GM18520 (cell line): ENCODE results near the gene FAM163B.

Source experiments
- ATAC-seq: cut with Tn5 transposase; IDR thresholded peaks from one replicate; pipeline ENCODE4 v1.9.1; 2021; ENCODE audit not compliant: unreplicated experiment

FAM163B gene

GRCh38 chr9:133552236-133552635 is 57.0 kb downstream of the FAM163B start:
- no peak for ATAC-seq

- ATAC-seq, result no peak
Observed at GRCh38 chr9:133551446-133551845, 57.7 kb downstream of the FAM163B start.

DNA sequence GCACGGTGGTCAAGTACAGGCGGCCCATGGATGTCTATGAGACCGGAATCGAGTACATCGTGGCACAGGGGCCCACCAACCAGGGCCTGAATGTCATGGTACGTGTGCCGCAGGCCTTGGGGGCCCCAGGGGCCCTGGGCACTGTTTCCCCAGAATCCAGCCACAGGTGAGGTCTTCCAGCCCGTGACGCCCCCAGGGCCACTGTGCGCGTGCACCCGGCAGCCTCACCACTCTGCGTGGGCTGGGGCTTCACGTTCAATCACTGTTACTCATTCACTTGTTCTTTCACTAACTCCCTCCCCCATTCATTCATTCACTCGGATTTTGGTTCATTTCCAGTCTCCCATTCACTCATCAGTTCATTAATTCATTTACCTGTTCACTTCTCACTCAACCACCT is 62.1 kb downstream of the FAM163B start:
- ATAC-seq, result no peak

GRCh38 chr9:133546287-133546680 is 62.9 kb downstream of the FAM163B start:
- ATAC-seq, result no peak

DNA sequence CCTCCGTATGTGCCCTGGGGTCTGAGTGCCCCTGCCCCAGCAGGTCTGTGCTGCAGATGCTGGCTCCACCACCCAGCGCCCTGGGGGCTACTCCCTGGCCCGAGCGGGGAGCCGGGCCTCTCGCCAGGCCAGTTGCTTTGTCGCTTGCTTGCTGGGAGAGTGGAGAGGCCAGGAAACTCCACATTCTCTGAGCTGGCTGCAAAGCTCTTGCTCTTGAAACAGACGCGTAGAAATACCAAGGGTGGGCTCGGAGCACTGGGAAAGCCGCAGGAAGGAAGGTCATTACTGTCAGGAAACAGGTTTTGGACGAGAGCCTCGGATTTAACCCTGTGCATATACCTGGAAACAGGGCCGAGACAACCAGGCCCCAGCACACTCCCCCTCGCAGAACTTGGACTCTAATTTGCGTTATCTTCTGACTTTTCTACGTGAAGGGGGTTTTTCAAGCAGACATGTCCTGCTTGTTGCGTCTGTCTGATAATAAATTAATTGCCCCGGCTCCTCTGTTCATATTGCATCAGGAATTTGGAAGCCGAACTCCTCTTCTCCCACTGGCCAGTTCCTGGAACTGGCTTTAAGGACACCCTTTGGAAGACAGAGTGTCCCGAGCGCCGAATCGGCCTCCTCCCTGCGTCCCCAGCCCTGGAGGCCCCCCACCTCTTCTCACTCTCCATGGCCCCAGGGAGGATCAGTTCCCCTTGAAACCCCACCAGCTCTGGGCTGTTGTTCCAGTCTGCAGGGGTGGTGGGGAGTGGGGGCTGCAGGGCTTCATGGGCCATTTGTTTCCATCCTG is 63.5 kb downstream of the FAM163B start:
- ATAC-seq, result no peak

- no peak for ATAC-seq
Observed at GRCh38 chr9:133543772-133544467, 65.3 kb downstream of the FAM163B start.

DNA sequence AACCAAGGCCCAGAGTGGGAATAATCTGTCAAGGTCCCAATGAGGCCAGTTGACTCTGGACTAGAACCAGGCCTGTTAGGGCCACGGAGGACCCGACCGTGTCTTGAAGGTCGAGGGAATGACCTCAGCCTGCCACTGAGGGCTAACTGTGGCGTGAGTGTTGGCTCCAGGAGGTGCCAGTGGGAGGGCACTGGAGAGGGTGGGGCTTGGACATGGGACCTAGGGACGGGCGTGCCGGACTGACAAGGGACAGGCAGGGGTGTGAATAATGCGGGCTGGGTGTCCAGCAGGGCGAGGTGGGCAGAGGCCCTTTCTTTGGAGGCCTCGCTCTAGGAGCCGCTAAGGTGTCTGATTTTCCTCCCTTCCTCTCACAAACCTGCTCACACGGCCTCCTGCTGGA is 67.2 kb downstream of the FAM163B start:
- no peak for ATAC-seq

- ATAC-seq, result no peak
Observed at GRCh38 chr9:133540698-133541025, 68.5 kb downstream of the FAM163B start.

DNA sequence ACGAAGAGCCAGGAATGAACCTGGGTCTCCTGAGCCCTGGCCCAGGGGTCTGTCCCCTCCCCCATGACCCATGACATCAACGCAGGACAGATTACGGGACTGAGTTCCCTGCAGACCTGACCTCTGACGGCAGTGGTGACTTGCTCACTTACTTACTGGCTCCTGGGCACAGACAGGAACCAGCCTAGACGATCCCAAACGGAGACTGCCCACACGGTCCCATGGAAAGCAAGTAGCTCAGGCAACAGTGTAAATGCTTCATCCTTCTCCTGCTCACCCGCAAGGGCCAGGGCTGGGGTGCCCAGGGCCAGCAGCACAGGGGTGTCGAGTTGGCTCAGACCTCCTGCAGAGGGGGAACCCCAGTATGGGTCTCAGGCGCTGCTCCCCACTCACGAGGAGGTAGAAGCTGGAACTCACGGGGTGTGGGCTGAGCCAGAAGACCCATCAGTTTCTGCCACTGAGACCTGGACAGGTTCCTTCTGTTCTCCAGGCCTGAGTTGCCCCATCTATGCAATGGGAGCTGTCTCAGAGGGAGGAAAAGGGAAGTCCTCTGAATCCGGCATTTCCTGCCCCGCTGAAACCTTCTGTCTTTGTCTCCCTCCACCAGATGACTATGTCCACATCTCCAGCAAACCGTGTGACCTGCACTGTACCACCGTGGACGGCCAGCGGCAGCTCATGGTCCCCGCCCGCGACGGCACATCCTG is 69.0 kb downstream of the FAM163B start:
- ATAC-seq, result no peak

DNA sequence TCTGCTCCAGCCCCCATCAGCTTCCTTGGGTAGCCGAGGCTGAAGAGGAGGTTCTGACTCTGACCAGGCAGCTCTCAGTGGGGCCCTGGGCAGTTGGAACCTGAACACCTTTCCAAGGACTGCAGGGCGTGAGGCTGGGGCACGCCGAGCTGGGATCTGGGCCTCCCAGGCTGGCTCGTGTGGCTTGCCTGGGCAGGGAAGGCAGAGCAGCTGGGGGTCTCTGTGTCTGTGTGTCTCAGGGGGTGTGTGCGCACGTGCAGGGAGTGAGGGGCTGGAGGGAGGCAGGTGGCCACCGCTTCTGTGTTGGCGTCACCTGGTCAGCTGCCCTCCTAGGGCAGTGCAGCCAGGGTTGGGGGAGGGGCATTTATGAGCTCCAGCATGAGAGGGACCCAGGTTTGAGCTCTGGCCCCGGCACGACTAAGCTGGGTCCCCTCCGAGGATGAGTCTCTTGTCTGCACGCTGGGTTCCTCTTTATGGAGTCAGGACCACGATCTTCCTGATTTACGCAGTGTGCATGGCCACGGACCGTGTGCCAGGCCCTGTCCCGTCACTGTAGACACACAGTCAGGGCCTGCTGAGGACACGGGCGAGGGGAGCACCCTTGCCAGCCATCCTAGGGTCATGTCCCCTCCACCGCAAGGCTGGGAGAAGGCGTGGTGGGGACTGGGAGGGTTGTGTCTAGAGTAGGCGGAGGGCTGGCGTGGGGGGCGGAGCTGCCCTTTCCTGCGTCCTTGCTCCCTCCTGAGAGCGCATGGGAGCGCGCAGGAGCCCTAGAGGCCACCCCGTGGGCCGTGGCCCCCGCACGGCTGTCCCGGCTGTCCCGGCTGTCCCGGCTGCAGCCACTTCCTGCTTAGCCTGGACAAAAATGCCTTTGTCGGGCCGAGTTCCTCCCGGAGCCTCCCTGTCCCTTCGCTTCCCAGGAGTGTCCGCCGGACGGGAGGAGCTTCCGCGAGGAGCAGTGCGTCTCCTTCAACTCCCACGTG is 70.0 kb downstream of the FAM163B start:
- ATAC-seq, result no peak

DNA sequence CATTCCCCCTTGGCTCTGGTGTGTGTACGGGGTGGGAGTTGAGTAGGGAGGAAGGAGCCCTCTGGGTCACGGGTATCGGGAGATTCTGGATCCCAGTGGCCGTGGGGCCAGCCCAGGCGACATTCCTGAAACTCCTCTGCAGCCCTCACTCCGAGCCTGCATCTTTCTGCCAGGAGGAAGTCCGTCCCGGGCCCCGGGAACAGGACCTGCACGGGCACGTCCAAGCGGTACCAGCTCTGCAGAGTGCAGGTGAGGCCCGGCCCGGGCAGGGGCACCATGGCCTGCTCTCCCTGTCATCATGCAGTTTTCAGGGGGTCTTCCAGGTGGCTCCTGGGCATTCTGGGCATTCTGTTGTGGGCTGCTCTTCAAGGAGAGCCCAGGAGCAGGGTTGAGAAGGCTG is 71.0 kb downstream of the FAM163B start:
- no peak for ATAC-seq

- ATAC-seq, result no peak
Observed at GRCh38 chr9:133537257-133537656, 71.9 kb downstream of the FAM163B start.

GRCh38 chr9:133536536-133536935 is 72.7 kb downstream of the FAM163B start:
- no peak for ATAC-seq

- ATAC-seq, result no peak
Observed at GRCh38 chr9:133536080-133536479, 73.1 kb downstream of the FAM163B start.

DNA sequence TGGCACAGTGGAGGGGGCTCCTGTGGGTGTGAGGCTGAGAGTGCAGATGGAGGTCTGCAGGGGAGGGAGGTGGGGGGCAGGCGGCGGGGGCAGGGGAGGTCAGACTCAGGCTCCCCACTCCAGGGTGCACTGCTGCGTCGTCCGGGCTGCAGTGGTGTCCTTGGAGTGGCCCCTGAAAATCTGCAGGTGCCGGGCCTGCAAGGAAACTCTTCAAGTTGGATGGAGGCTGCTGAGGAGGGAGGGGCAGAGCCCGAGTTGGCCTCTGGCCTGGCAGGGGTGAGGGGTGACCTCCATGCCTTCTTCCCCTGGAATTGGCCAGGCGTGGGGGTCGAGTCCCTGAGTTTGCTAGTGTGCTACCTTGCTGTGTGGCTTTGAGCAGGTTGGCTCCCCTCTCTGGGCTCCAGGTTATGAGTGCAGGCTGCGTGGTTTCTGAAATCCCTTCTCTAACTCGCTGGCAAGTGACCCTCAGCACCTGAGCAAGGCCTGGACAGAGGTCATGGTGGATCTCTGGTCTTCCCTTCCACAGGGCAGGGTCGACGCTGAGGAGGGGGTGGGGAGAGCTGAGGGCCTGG is 73.8 kb downstream of the FAM163B start:
- no peak for ATAC-seq

DNA sequence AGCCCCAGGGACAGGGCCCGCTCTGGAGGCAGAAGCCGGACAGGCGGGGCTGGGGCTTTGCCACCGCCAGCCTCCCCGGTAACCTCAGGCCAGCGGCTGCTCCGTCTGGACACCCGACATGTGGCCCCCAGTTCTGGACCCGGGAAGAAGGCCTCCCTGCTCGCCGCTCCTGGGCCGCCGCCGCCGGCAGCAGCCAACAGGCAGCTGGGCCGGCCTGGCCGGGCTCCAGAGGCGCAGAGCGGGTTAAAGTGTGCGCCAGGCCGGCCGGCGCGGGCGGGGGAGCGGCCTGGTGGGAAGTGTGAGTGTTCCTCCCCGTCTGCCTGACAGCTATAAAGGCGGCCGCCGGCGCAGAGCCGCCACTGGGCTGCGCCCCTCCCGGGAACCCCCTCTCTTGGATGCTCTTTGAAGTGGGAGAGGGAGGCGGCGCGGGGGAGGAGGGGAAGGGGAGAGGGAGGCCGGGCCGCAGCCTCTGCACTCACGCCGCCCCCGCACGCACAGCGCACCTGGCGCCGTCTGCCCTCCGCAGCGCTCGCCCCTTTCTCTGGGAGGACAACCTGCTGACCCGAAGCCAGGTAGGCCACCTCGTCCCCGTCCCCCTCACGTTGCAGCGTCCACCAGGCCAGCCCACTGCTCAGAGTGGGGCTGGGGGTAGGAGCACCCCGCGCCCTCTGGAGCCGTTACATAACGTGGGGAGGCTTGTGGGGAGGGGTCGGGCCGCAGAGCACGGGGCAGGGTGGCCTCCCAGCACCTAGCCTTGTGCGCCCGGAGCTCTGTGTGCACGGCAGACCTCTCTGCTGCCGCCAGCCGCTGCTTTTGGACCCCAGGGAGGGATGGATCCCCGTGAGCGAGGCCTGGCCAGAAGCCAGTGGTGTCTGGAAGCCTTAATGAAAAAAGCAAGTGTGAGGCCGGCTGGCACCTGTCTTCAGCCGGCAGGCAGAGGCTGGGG is 74.6 kb downstream of the FAM163B start, which contains the start of gene ADAMTSL2:
Gene ADAMTSL2, plus strand, starts transcription at position 359 of the 946 bp plus-strand sequence. CDS start 2,009 bp downstream, outside the sequence.
- no peak for ATAC-seq

DNA sequence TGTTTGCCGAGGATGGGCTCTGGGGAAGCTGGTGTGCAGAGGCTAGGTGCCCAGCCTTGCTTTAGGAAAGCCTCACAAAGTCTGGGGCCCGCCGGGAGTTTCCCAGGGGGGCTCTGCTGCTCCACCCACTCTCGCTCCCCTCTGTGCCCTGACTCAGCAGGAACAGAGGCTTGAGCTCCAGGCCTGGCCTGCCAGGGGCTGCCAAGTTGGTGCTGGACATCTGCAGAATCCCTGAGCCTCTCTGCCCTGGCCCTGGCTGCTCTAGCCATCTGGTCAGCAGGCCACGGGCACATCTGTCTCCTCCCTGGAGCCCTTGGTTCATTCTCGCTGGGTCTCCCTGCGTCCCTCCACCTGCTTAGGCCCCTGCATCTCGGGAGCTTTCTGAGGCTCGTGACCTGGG is 75.3 kb downstream of the FAM163B start:
- ATAC-seq, result no peak

- no peak for ATAC-seq
Observed at GRCh38 chr9:133532937-133533668, 76.1 kb downstream of the FAM163B start.

DNA sequence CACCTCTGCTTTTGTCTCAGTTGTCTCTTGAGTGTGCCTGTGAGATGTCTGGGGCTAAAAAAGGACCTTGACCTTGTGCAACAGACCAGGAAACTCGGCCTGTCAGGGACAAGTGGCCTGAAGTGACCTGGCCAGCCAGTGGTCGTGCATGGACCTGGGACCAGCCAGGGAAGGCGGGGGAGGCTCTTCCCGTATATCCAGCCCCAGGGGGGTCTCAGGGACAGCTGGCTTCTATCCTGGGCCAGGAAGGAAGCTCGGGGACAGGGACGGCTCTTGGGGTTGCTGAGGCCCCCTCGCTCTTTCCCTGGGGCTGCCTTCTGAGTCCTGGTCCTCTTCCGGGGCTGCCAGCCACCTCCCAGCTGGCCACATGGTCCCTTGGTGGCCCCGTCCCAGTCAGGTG is 77.9 kb downstream of the FAM163B start:
- ATAC-seq, result no peak
